Muscle of arm (tissue), 12 donors: ENCODE results near the gene LRRC3. TPM values are rescaled to one million over a fixed set of nuclear protein-coding genes. Genes with fewer than 3 reads are reported as not detected.

Experiments
- DNase-seq: peaks from one replicate; pipeline ENCODE4 v3.0.0-alpha.2; 2013
- polyA plus RNA-seq, 12 donors: library from polyadenylated mRNA; unstranded; fragments of 120-200 nt; gene quantifications; one replicate each; pipeline ENCODE4 v1.2.1, GENCODE V29; 2013; ENCODE audit not compliant: insufficient read length in 12 of 12

LRRC3 gene
- polyA plus RNA-seq, 12 donors = 1.8 to 5.7 (median 2.4) TPM; not detected in 1

GRCh38 chr21:44437696-44438431, 17.4 kb upstream of the LRRC3 start:
- DNase-seq = no peak

GRCh38 chr21:44438531-44439210, 16.6 kb upstream of the LRRC3 start:
- DNase-seq = no peak

- no peak for DNase-seq
Measured at GRCh38 chr21:44439211-44439600, 16.1 kb upstream of the LRRC3 start.

GRCh38 chr21:44440241-44441040, 14.9 kb upstream of the LRRC3 start:
- DNase-seq = no peak

GRCh38 chr21:44441041-44441400, 14.3 kb upstream of the LRRC3 start:
- DNase-seq = no peak

GRCh38 chr21:44441581-44442265, 13.6 kb upstream of the LRRC3 start:
- no peak for DNase-seq

GRCh38 chr21:44442266-44443125, 12.8 kb upstream of the LRRC3 start:
- no peak for DNase-seq

GRCh38 chr21:44443291-44443890, 11.9 kb upstream of the LRRC3 start:
- no peak for DNase-seq

- DNase-seq = no peak
Measured at GRCh38 chr21:44443891-44444285, 11.4 kb upstream of the LRRC3 start.

GRCh38 chr21:44444286-44444931, 10.9 kb upstream of the LRRC3 start:
- DNase-seq = no peak

- DNase-seq = no peak
Measured at GRCh38 chr21:44445145-44445812, 10.0 kb upstream of the LRRC3 start.

- DNase-seq = no peak
Measured at GRCh38 chr21:44448651-44449131, 6.6 kb upstream of the LRRC3 start.

GRCh38 chr21:44449473-44450363, 5.6 kb upstream of the LRRC3 start:
- no peak for DNase-seq

- no peak for DNase-seq
Measured at GRCh38 chr21:44450402-44450801, 4.9 kb upstream of the LRRC3 start.

GRCh38 chr21:44450999-44451398, 4.3 kb upstream of the LRRC3 start:
- DNase-seq = no peak

- DNase-seq = no peak
Measured at GRCh38 chr21:44453120-44453519, 2.2 kb upstream of the LRRC3 start.

GRCh38 chr21:44454058-44454457, 1.3 kb upstream of the LRRC3 start:
- DNase-seq = no peak

GRCh38 chr21:44455524-44456213, 359 bp downstream of the LRRC3 start:
- DNase-seq = no peak
